Measurements from ENCODE around the gene ABCC6. TPM values are rescaled to one million over a fixed set of nuclear protein-coding genes. Genes with fewer than 3 reads are reported as not detected.

Gene ABCC6
- total and polyA plus RNA-seq, 2 of the 13 experiments (the other 11 are each of a cell fraction or from before 2014, with no cell fraction given): 82.4 to 105 TPM

DNA sequence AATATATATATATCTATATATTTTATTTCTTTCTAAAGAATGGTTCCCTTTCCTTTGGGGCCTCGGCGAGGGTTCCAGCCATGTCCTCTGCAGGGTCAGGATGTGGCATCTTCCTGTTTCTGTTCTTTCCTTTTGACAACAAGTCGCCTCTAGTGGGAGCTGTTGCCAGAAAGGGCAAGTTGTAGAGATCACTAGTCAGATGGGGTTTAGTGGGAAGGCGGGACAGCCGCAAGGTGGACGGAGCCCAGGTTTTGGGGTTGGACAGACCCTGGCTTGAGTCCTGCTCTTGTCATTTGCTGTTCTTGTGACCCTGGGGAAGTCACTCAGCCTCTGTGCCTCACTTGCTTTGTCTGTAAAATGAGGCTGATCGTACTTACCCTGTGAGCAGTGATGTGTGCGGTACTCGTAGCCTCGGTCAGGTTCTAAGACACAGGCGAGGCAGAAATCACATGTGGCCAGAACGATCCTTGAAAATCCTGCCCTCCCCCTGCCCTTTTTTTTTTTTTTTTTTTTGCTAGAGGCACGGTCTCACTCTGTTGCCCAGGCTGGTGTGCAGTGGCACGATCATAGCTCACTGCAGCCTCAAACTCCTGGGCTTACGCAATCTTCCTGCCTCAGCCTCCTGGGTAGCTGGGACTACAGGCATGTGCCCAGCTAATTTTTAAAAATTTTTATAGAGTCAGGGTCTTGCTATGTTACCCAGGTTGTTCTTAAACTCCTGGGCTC is 80.1 kb downstream of the ABCC6 start (continued):
- TF ChIP-seq DNMT3B (CRISPR knock-in tag; conservative IDR thresholded peaks at IDR 0.05) (no peak), RCOR2 (CRISPR knock-in tag; IDR thresholded peaks at IDR 0.05) (no peak), RARG (CRISPR knock-in tag; IDR thresholded peaks at IDR 0.05; ENCODE audit: low read depth) (no peak), SKI (IDR thresholded peaks at IDR 0.05; ENCODE audit: partially characterized antibody) (no peak), NRL (CRISPR knock-in tag; IDR thresholded peaks at IDR 0.05; ENCODE audit: borderline replicate concordance) (0 out of 2 replicates have a peak, but pooled peaks have one; percentile 22), CEBPB (IDR thresholded peaks at IDR 0.05; ENCODE audit: borderline replicate concordance, low read depth, low read length) (peak; percentile 76; the same call in 1 of the 2 replicates), CCAR2 (optimal IDR thresholded peaks at IDR 0.05; ENCODE audit: low read depth, low read length) (no peak), ZFP62 (CRISPR knock-in tag; IDR thresholded peaks at IDR 0.05) (no peak), RAD51 (IDR thresholded peaks at IDR 0.05; ENCODE audit: borderline replicate concordance) (no peak), ELF1 (CRISPR knock-in tag; IDR thresholded peaks at IDR 0.05) (0 out of 2 replicates have a peak, but pooled peaks have one; percentile 20), SNAI1 (CRISPR knock-in tag; IDR thresholded peaks at IDR 0.05; ENCODE audit: borderline replicate concordance) (no peak), ZNF552 (CRISPR knock-in tag; IDR thresholded peaks at IDR 0.05; ENCODE audit: borderline replicate concordance) (no peak), GTF3A (CRISPR knock-in tag; conservative IDR thresholded peaks at IDR 0.05) (no peak), SRY (CRISPR knock-in tag; IDR thresholded peaks at IDR 0.05) (no peak), EZH2 (conservative IDR thresholded peaks at IDR 0.05; ENCODE audit: low read depth, low read length) (no peak), ZNF737 (CRISPR knock-in tag; IDR thresholded peaks at IDR 0.05; ENCODE audit: borderline replicate concordance) (no peak), BORCS8-MEF2B (CRISPR knock-in tag; IDR thresholded peaks at IDR 0.05) (0 out of 2 replicates have a peak, but pooled peaks have one; percentile 6), DR1 (CRISPR knock-in tag; IDR thresholded peaks at IDR 0.05) (no peak), ZNF547 (CRISPR knock-in tag; IDR thresholded peaks at IDR 0.05) (no peak), ZBTB38 (CRISPR knock-in tag; IDR thresholded peaks at IDR 0.05) (peak; percentile 26; the same call in 1 of the 2 replicates), ATF1 (CRISPR knock-in tag; IDR thresholded peaks at IDR 0.05) (no peak)
- TF ChIP-seq, protein P1, sequence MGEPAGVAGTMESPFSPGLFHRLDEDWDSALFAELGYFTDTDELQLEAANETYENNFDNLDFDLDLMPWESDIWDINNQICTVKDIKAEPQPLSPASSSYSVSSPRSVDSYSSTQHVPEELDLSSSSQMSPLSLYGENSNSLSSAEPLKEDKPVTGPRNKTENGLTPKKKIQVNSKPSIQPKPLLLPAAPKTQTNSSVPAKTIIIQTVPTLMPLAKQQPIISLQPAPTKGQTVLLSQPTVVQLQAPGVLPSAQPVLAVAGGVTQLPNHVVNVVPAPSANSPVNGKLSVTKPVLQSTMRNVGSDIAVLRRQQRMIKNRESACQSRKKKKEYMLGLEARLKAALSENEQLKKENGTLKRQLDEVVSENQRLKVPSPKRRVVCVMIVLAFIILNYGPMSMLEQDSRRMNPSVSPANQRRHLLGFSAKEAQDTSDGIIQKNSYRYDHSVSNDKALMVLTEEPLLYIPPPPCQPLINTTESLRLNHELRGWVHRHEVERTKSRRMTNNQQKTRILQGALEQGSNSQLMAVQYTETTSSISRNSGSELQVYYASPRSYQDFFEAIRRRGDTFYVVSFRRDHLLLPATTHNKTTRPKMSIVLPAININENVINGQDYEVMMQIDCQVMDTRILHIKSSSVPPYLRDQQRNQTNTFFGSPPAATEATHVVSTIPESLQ (CRISPR knock-in tag; conservative IDR thresholded peaks at IDR 0.05): no peak
- TF ChIP-seq, protein P2, sequence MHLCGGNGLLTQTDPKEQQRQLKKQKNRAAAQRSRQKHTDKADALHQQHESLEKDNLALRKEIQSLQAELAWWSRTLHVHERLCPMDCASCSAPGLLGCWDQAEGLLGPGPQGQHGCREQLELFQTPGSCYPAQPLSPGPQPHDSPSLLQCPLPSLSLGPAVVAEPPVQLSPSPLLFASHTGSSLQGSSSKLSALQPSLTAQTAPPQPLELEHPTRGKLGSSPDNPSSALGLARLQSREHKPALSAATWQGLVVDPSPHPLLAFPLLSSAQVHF (CRISPR knock-in tag; IDR thresholded peaks at IDR 0.05): no peak
- TF ChIP-seq, protein P3, sequence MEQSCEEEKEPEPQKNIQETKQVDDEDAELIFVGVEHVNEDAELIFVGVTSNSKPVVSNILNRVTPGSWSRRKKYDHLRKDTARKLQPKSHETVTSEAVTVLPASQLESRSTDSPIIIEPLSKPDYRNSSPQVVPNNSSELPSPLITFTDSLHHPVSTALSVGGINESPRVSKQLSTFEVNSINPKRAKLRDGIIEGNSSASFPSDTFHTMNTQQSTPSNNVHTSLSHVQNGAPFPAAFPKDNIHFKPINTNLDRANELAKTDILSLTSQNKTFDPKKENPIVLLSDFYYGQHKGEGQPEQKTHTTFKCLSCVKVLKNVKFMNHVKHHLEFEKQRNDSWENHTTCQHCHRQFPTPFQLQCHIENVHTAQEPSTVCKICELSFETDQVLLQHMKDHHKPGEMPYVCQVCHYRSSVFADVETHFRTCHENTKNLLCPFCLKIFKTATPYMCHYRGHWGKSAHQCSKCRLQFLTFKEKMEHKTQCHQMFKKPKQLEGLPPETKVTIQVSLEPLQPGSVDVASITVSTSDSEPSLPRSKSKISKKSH (CRISPR knock-in tag; IDR thresholded peaks at IDR 0.05; ENCODE audit: borderline replicate concordance): 0 out of 2 replicates have a peak, but pooled peaks have one; percentile 34
- TF ChIP-seq, protein P4, sequence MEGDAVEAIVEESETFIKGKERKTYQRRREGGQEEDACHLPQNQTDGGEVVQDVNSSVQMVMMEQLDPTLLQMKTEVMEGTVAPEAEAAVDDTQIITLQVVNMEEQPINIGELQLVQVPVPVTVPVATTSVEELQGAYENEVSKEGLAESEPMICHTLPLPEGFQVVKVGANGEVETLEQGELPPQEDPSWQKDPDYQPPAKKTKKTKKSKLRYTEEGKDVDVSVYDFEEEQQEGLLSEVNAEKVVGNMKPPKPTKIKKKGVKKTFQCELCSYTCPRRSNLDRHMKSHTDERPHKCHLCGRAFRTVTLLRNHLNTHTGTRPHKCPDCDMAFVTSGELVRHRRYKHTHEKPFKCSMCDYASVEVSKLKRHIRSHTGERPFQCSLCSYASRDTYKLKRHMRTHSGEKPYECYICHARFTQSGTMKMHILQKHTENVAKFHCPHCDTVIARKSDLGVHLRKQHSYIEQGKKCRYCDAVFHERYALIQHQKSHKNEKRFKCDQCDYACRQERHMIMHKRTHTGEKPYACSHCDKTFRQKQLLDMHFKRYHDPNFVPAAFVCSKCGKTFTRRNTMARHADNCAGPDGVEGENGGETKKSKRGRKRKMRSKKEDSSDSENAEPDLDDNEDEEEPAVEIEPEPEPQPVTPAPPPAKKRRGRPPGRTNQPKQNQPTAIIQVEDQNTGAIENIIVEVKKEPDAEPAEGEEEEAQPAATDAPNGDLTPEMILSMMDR (CRISPR knock-in tag; IDR thresholded peaks at IDR 0.05): peak; percentile 72

All from HepG2 (cell line).